Liver (tissue), 9 donors: ENCODE results near the gene ZFYVE27. TPM values are rescaled to one million over a fixed set of nuclear protein-coding genes. Genes with fewer than 3 reads are reported as not detected.

Experiments used
- DNase-seq: peaks from one replicate; pipeline ENCODE4 v3.0.0-alpha.2; 2017; ENCODE audit warnings: low spot score
- H3K27ac ChIP-seq, 2 donors: one replicate each; pipeline ENCODE4 v1.7.0; 2013; ENCODE audit warnings: inconsistent platforms in 2 of 2, low read length in 2 of 2, control low read depth in 1 of 2, low read depth in 1 of 2, mild to moderate bottlenecking in 1 of 2
- H3K27me3 ChIP-seq, 4 donors: one replicate each; pipeline versions ENCODE4 v1.6.1 to v1.7.0; 2013; ENCODE audit warnings: low read length in 3 of 4, inconsistent platforms in 1 of 4, mild to moderate bottlenecking in 1 of 4, moderate library complexity in 1 of 4; ENCODE audit not compliant: control insufficient read depth in 4 of 4, insufficient read depth in 4 of 4
- H3K36me3 ChIP-seq, 4 donors: one replicate each; pipeline versions ENCODE4 v1.6.1 to v1.7.0; 2013; ENCODE audit warnings: low read length in 3 of 4, mild to moderate bottlenecking in 3 of 4, low read depth in 1 of 4, moderate library complexity in 1 of 4; ENCODE audit not compliant: control insufficient read depth in 4 of 4, insufficient read depth in 3 of 4
- H3K4me1 ChIP-seq, 4 donors: one replicate each; pipeline versions ENCODE4 v1.6.1 to v1.7.0; 2013; ENCODE audit warnings: low read length in 3 of 4, mild to moderate bottlenecking in 3 of 4, moderate library complexity in 1 of 4; ENCODE audit not compliant: control insufficient read depth in 4 of 4, insufficient read depth in 4 of 4
- H3K4me3 ChIP-seq, 3 donors: one replicate each; pipeline versions ENCODE4 v1.6.1 to v1.7.0; 2013; ENCODE audit warnings: low read length in 3 of 3, control low read depth in 1 of 3, low read depth in 1 of 3, mild to moderate bottlenecking in 1 of 3
- H3K9ac ChIP-seq, 2 donors: one replicate each; pipeline ENCODE4 v1.7.0; 2013; ENCODE audit warnings: low read length in 2 of 2, mild to moderate bottlenecking in 2 of 2, moderate library complexity in 2 of 2, control low read depth in 1 of 2, low read depth in 1 of 2
- H3K9me3 ChIP-seq, 4 donors: one replicate each; pipeline versions ENCODE4 v1.6.1 to v1.7.0; 2013; ENCODE audit warnings: low read length in 3 of 4; ENCODE audit not compliant: control insufficient read depth in 4 of 4
- CTCF ChIP-seq: fragments of 150-350 bp; IDR thresholded peaks from 2 replicates; pipeline ENCODE4 v1.5.1; 2017; ENCODE audit warnings: improper control_type of control experiment, low read depth, low read length; ENCODE audit not compliant: missing input control
- GABPA ChIP-seq, 2 donors: IDR thresholded peaks in 1 of 2; conservative IDR thresholded peaks in 1 of 2; 2 replicates each; pipeline ENCODE4 v1.6.1; 2016; ENCODE audit warnings: antibody characterized with exemption in 2 of 2, mild to moderate bottlenecking in 1 of 2, moderate library complexity in 1 of 2
- HNF4A ChIP-seq, 2 donors: conservative IDR thresholded peaks; 2 replicates each; pipeline ENCODE4 v1.6.1; 2016; ENCODE audit warnings: antibody characterized with exemption in 2 of 2, mild to moderate bottlenecking in 2 of 2
- MAX ChIP-seq: IDR thresholded peaks from 2 replicates; pipeline ENCODE4 v1.6.1; 2016; ENCODE audit warnings: antibody characterized with exemption
- NR2F2 ChIP-seq: IDR thresholded peaks from 2 replicates; pipeline ENCODE4 v1.6.1; 2016; ENCODE audit warnings: antibody characterized with exemption
- RAD21 ChIP-seq, 2 donors: IDR thresholded peaks; 2 replicates each; pipeline ENCODE4 v1.6.1; 2016; ENCODE audit warnings: antibody characterized with exemption in 2 of 2, mild to moderate bottlenecking in 2 of 2
- RXRA ChIP-seq, 2 donors: IDR thresholded peaks; 2 replicates each; pipeline ENCODE4 v1.6.1; 2017 to 2018; ENCODE audit warnings: antibody characterized with exemption in 2 of 2, mild to moderate bottlenecking in 1 of 2
- WGBS: extraction: QIAGEN DNeasy Blood & Tissue Kit; methylation state at CpG from one replicate; pipeline ENCODE4 v1.1.7; 2013; 5-methylcytosine and 5-hydroxymethylcytosine counted together
- polyA plus RNA-seq, 2 donors: library from polyadenylated mRNA; stranded (reverse) in 1 of 2; unstranded in 1 of 2; fragments of 200-250 nt in 1 of 2; fragments of >200 nt in 1 of 2; fragmentation: Nextera tagmentation in 1 of 2; extraction: Ambion mirVana in 1 of 2; gene quantifications; one replicate each; pipeline versions ENCODE4 v1.2.1 to v1.2.3, GENCODE V29; 2013 to 2015
- total RNA-seq, 2 donors: library from RNA; depleted of rRNA; stranded (reverse); fragments of >200 nt; gene quantifications; one replicate each; pipeline ENCODE4 v1.2.3, GENCODE V29; 2014
- TF ChIP-seq, protein P1 (sequence below): IDR thresholded peaks from 2 replicates; pipeline ENCODE4 v1.6.1; 2016; ENCODE audit warnings: antibody characterized with exemption
- donor health status: healthy.
- donor health status: healthy.
- donor health status: healthy.
- donor health status: healthy.
- donor health status: healthy.

ZFYVE27 gene
- total and polyA plus RNA-seq, 4 donors: 10.2 to 25.9 (median 13.1) TPM

GRCh38 chr10:97708976-97709946, 27.7 kb upstream of the ZFYVE27 start:
- TF ChIP-seq CTCF: peak; percentile 53
- TF ChIP-seq RAD21 (IDR thresholded peaks at IDR 0.05): peak; percentile 77 to 83
- no peak for TF ChIP-seq MAX
- TF ChIP-seq GABPA (IDR thresholded peaks at IDR 0.05 in 1 of 2, conservative IDR thresholded peaks at IDR 0.05 in 1 of 2): no peak
- TF ChIP-seq, protein P1, sequence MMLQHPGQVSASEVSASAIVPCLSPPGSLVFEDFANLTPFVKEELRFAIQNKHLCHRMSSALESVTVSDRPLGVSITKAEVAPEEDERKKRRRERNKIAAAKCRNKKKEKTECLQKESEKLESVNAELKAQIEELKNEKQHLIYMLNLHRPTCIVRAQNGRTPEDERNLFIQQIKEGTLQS: no peak
- TF ChIP-seq HNF4A (conservative IDR thresholded peaks at IDR 0.05): peak in 1 of 2 donors; percentile 13
- TF ChIP-seq NR2F2: peak; percentile 39
- peaks cover 7 to 23% (median 18%) of the 10 kb centered on the region in 4 donors for H3K4me1 ChIP-seq
- H3K9me3 ChIP-seq: no peaks in the 10 kb centered on the region
- no peak overlapping the region for H3K9ac ChIP-seq
- no peak overlapping the region for H3K27ac ChIP-seq
- WGBS: 51% methylated on average over 18 of the region's 18 CpGs
- no peaks in the 10 kb centered on the region for H3K36me3 ChIP-seq
- H3K27me3 ChIP-seq: no peaks in the 10 kb centered on the region
- H3K4me3 ChIP-seq: no peak overlapping the region
- DNase-seq: peak; percentile 59

- no peak for DNase-seq
- WGBS: 89% methylated on average over 9 of the region's 9 CpGs
- Histone ChIP-seq H3K4me1 (peaks cover 6 to 23% (median 18%) of the 10 kb centered on the region in 4 donors), H3K27ac (no peak overlapping the region), H3K27me3 (no peaks in the 10 kb centered on the region), H3K4me3 (no peak overlapping the region), H3K9ac (no peak overlapping the region), H3K36me3 (no peaks in the 10 kb centered on the region), H3K9me3 (no peaks in the 10 kb centered on the region)
- TF ChIP-seq CTCF (no peak), RXRA (IDR thresholded peaks at IDR 0.05) (peak in 1 of 2 donors; percentile 12)
Measured at GRCh38 chr10:97711640-97712572, 25.0 kb upstream of the ZFYVE27 start.
